ENCODE data around the gene TSFM.
"Not testable (repeated sequence)": the region's sequence is repeated elsewhere in the genome, so short reads cannot be mapped to it uniquely, and the experiment has no call there.

Gene TSFM

DNA sequence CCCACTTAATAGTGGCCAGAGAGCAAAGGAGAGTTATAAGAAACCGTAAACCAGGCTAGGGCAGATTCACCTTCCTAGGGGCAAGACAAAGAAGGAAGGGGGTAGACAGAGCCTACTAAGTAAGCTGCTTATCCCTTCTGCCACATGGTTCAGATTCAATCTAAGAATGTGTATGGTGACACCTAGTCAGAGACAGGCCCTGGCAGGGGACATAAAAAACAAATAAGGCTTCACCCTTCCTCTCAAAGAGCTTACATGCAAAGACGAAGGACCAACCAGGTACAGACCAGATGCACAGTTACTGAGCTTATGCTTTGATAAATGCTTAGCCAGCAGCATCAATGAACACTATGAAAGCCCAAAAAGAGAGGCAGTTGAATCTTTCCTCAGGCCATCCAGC lies 20.1 kb upstream of the TSFM start:
- DNase-seq = no peak

- DNase-seq = no peak
Measured at GRCh38 chr12:57763881-57764661, 18.5 kb upstream of the TSFM start.

DNA sequence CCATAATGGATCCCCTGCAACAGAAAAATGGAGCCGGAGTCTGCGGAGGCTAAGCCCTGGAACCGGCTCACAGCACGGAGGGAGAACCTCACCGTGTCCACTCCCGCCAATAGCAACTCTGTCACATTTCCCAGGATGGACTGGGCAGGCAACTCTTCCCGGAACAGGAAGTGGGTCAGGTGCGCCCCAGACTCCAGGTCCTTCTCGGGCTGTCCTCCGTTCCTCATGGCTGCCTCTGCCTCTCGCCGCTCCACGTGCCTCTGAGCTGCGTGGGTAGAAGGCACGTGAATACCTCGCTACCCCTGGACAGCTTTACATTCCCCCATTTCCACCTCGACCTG lies 18.0 kb upstream of the TSFM start:
- DNase-seq = no peak

DNA sequence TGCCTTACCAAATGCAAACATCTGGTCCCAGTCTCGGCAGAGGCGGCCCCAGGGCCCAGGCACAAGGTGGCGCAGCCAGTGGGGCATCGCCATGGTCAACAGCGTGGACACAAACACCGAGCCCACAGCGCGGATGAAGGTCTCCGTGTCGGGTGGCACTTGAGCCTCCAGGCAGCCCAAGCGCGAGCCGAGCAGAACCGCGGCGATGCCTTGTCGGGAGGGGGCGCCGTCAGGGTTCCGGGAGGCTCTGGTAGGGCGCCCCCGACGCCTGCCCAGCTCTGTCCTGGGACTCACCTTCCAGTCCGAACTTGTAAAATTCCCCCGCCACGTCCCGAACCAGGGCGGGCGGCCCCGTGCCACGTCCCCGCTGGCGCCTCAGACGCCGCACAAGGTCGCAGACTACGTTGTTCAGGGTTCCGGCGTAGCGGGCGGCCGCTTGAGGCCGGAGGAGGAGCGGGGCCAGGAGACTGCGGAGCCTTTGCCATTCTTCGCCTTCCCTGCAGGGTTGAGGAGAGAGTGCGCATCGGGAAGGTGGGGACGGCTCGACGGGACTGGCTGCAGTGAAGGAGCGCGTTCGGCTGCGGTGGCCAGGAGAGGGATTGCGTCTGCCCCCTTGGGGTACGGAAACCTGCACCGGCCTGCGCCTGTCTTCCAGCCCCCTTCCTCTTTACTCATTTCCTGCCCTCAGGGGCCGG lies 17.4 kb upstream of the TSFM start:
- no peak for DNase-seq

DNA sequence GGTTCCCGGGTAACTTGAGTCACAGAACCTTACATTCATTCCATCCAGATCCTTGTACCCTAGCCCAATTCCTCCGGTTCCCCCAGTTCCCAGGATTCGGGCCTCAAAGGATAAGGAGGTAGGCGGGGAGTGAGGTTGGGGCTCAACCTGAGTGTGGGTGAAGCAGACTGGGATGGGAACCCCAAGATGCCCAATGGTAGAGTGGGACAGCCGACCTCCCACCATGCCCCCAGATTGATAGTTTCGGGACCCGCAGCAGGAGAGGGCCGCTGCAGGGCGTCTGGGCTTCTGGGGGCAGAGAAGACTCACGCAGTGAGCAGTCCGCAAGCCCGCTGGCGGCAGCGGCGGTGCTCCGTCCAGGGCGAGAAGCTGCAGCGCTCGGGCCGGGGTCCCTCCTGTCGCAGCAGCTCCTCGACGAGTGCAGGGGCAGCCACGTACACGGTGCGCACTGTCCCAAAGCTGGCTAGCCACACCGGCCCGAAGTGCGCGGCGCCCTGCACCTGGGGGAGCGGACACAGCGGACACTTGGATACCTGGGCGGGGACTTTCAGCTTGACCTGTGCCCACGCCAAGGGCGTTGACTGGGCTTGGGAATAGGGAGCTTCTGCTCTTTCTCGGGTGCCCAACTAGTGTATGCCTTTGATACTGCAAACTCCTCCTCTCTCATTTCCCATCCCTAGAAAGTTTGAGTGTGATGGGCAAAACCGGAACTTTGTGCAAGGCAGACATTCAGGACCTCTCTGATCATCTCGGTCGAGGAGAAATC lies 16.7 kb upstream of the TSFM start:
- DNase-seq = no peak

- DNase-seq = no peak
Measured at GRCh38 chr12:57766464-57767304, 15.9 kb upstream of the TSFM start, which contains the start of gene CYP27B1. Gene CYP27B1, minus strand, starts transcription at chr12:57767078. Its CDS starts 37 bp downstream, at chr12:57767041.

DNA sequence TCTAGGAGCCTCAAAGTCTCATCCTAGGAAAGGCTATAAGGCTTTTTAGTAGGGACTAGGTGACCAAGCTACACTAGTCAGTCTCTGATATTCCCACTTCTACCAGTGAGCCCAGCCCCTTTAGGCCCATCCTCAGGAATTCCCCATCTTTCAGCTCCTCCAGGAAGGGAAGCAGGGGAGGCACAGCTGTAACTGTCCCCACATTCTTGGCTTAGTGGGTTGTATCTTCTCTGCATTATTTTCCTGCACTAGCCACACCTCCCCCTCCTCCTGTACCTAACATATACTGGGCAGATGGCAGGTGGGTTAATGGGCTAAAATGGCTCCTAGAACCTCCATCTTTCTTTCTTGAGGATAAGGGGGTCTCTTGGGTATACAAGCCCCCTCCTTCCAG lies 15.3 kb upstream of the TSFM start:
- no peak for DNase-seq

DNA sequence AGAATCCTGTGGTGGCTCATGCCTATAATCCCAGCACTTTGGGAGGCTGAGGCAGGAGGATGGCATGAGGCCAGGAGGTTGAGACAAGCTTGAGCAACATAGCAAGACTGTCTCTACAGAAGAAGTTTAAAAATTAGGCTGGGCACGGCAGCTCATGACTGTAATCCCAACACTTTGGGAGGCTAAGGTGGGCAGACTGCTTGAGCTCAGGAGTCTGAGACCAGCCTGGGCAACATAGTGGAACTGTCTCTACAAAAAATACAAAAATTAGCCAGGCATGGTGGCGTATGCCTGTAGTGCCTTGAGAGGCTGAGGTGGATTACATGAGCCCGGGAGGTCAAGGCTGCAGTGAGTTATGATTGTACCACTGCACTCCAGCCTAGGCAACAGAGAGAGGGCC lies 14.7 kb upstream of the TSFM start:
- DNase-seq = no peak

- no peak for DNase-seq
Measured at GRCh38 chr12:57769594-57769993, 13.0 kb upstream of the TSFM start.

GRCh38 chr12:57770734-57771133 lies 11.9 kb upstream of the TSFM start:
- no peak for DNase-seq

DNA sequence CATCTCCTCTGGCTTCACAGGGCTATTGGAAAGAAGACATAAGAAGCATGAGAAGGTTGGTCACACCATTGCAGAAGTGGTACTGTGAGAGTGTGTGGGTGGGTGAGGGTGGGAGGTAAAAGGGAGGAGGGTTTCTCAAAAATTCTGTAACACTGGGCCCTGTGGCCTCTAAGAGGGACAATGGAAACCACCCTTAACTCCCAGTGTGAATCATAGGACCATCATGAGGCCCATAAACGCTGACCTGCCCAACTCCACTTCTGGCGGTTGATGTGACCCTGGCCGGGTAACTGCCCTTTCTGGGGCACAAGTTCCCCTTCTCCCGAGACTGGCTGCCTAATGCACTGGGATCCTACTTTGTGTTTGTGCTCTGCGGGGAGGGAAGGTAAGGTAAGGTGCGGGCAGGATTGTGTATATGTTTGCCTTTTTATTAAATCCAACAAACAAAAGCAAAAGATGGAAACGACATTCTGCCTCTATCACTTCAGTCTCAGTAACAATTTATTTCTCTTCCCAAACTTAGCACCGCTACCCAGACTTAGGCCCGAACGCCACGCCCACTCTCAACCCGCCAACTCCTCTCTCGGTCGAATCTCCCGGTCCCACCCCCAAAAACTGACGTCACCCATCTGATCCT lies 11.2 kb upstream of the TSFM start:
- DNase-seq = peak in 20 of 56 donors; percentile 64 to 90 (median 77)

- DNase-seq = peak; percentile 32 to 97 (median 89)
Measured at GRCh38 chr12:57771873-57772428, 10.6 kb upstream of the TSFM start, which contains the start of gene METTL1. Gene METTL1, minus strand, starts transcription at chr12:57772105. Its CDS starts 22 bp downstream, at chr12:57772083.

DNA sequence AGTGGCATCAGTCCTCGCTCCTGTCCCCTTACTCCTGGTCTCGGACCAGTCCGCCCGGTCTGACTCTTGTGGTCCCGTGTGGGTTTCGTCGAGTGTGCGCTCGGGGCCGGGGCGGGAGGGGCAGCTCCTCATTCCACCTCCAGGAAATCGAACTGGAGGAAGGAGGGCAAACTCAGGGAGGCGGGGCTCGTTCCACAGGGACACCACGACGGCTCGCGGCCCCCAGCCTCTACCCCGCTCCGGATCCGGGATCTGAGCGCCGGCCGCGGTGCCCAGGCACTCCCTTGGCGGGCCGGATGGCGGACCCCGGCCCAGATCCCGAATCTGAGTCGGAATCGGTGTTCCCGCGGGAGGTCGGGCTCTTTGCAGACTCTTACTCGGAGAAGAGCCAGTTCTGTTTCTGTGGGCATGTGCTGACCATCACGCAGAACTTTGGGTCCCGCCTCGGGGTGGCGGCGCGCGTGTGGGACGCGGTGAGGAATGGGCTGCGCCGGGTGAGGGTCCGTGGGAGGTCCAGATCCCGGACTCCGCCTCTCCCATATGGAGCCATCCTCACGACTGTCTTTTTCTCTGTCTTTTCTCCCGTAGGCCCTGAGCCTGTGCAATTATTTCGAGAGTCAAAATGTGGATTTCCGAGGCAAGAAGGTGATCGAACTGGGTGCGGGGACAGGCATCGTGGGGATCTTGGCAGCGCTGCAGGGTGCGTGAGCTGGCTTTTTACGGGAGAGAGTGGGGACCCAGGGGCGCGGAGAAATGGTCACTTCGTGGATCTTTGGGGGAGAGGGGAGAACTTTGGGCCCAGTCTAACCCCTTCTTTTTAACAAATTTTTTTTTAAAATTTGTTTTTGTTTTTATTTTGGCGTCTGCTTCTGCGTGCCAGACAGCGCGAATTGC lies 9.9 kb upstream of the TSFM start, which contains the start of gene EEF1AKMT3:
Gene EEF1AKMT3, plus strand, starts transcription at position 186 of the 894 bp plus-strand sequence. Its CDS starts 111 bp downstream, at position 297.
- DNase-seq = peak in 27 of 56 donors; percentile 23 to 68 (median 52)

- DNase-seq = not testable (repeated sequence)
Measured at GRCh38 chr12:57774634-57775033, 8.0 kb upstream of the TSFM start.

DNA sequence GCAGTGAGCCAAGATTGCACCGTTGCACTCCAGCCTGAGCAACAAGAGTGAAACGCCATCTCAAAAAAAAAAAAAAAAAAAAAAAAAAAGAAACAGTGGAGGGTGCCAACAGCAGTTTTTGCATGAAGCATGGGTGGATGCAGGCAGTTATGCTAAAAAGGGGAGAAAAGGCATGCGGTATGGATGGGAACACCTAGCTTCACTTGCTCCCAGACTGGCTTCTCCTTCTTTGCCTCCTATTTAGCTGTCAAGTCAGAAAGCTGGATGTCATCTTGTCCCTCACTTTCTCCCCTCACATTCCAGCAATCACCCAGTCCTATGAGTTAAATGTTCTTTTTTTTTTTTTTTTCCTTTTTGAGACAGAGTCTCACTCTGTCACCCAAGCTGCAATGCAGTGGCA lies 7.5 kb upstream of the TSFM start:
- no peak for DNase-seq

DNA sequence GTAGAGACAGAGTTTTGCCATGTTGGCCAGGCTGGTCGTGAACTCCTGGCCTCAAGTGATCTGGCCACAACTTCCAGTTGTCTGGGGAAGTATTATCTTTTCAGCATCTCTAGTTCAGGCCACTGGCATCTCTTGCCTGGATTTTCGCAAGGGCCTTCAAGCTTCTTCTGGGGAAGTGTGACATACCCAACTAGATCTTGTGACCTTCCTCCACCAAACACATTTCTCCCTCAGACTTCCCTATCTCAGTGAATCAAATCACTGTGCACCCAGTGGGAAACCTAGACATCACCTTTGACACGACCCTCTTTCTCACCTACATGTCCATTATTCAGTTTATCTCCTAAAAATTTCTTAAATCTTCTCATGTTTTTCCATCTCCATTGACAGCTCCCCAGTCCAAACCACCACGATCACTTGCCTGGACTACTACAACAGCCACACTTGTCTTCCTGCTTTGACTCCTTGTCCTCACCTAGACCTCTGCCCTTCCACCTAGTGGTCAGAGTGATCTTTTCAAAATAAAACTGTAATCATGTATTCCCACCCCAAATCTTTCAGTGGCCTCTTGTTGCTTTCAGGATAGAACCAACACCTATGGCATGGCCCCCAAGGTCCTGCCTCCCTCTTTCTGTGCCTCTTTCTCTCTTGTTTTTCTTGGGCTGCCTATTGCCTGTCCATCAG lies 6.9 kb upstream of the TSFM start:
- DNase-seq = no peak

DNA sequence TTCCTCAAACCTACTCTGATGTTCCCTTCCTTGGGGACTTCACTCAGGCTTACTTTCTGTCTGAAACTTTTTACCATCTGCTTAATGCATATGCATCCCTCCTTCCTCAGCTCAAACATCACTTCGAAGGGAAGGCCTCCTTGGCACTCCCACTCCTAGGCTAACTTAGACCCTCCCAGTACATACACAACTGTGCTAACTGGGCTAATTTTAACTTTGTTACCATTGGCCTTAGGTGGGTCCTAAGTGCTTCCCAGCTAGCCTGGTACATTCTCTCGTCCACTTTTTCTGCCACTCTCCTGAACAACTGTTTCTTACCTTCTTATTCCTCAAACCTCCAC lies 6.4 kb upstream of the TSFM start:
- no peak for DNase-seq

DNA sequence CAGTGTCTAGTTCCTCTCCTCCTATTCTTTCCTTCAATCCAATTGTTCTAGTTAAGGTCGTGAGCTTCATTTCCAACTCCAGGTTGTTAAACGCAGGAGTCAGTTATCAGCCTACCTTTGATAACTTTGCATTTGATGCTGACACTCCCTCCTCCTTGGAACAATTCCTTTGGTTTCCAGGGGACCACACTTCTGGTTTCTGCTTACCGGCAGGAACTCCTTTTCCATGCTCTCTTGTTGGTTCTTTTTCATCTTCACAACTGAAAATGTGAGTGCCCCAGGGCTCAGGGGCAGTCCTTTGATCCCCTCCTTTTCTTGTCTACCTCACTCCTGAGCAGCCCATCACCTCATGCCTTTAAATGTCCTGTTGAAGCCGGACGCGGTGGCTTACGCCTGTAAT lies 5.2 kb upstream of the TSFM start:
- DNase-seq = no peak

- no peak for DNase-seq
Measured at GRCh38 chr12:57777911-57778310, 4.7 kb upstream of the TSFM start.
